GM12892 (cell line): ENCODE data around the gene SPAG4.

Experiments used
- POLR2A ChIP-seq: IDR thresholded peaks from 2 replicates; pipeline ENCODE4 v1.6.1; 2011; ENCODE audit warnings: low read depth, low read length, control low read depth
- POLR2AphosphoS5 ChIP-seq: IDR thresholded peaks from 2 replicates; pipeline ENCODE4 v1.6.1; 2011; ENCODE audit warnings: low read depth, low read length, control low read depth
- TAF1 ChIP-seq: IDR thresholded peaks from 2 replicates; pipeline ENCODE4 v1.6.1; 2011; ENCODE audit warnings: low read depth, mild to moderate bottlenecking, control low read depth, low read length, borderline replicate concordance

GRCh38 chr20:35587436-35587835 lies 28.2 kb upstream of the SPAG4 start:
- TF ChIP-seq POLR2A (no peak), POLR2AphosphoS5 (no peak), TAF1 (no peak)
